ENCODE data around the gene FGFR3. TPM values are rescaled to one million over a fixed set of nuclear protein-coding genes. Genes with fewer than 3 reads are reported as not detected.

FGFR3 gene
- total RNA-seq, 1 donor from 2014 or later: 32.1 TPM

GRCh38 chr4:1759818-1760223 lies 33.3 kb upstream of the FGFR3 start:
- Histone ChIP-seq H3K4me3 (no peak overlapping the region), H3K4me1 (peaks cover 15% of the 10 kb centered on the region), H3K27ac (no peak overlapping the region), H3K36me3 (no peaks in the 10 kb centered on the region), H3K9me3 (no peaks in the 10 kb centered on the region), H3K27me3 (no peaks in the 10 kb centered on the region)
- intact Hi-C loops (cut with DNase I): no loop called here
- ATAC-seq (no peak), DNase-seq (no peak)
- no peak for TF ChIP-seq CTCF (IDR thresholded peaks at IDR 0.05)

- Histone ChIP-seq H3K27me3 (no peaks in the 10 kb centered on the region), H3K4me3 (no peak overlapping the region), H3K9me3 (no peaks in the 10 kb centered on the region), H3K36me3 (no peaks in the 10 kb centered on the region), H3K27ac (no peak overlapping the region), H3K4me1 (peaks cover 15% of the 10 kb centered on the region)
- TF ChIP-seq CTCF (IDR thresholded peaks at IDR 0.05): no peak
- no peak for ATAC-seq
- intact Hi-C loops (cut with DNase I): no loop called here
- no peak for DNase-seq
Measured at GRCh38 chr4:1760521-1761071, 32.5 kb upstream of the FGFR3 start.

DNA sequence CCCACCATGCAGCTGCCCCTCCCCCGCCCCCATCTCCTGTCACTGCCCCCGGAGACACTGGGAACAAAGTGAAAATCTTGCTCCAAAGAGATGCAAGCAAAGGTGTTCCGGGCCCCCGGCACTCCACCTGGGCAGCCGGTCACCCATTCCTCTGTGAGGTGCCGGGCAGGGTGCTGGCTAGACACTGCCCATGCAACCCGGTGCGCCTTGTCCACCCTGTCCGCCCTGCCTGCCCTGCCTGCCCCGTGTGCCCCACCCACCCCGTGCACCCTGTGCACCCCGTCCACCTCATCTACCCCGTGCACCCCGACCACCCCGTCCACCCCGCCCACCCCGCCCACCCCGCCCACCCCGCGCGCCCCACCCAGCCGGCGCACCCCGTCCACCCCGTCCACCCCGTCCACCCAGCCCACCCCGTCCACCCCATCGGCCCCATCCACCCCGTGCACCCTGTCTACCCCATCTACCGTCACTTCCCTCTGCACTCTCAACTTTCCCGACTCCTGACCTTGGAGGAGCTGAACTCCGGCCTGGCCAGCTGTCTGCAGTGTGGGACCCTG lies 31.9 kb upstream of the FGFR3 start:
- DNase-seq: no peak
- Histone ChIP-seq H3K4me3 (no peak overlapping the region), H3K27ac (no peak overlapping the region), H3K36me3 (no peaks in the 10 kb centered on the region), H3K27me3 (no peaks in the 10 kb centered on the region), H3K9me3 (no peaks in the 10 kb centered on the region), H3K4me1 (peaks cover 15% of the 10 kb centered on the region)
- intact Hi-C loops (cut with DNase I): no loop called here
- ATAC-seq: no peak
- TF ChIP-seq CTCF (IDR thresholded peaks at IDR 0.05): no peak

DNA sequence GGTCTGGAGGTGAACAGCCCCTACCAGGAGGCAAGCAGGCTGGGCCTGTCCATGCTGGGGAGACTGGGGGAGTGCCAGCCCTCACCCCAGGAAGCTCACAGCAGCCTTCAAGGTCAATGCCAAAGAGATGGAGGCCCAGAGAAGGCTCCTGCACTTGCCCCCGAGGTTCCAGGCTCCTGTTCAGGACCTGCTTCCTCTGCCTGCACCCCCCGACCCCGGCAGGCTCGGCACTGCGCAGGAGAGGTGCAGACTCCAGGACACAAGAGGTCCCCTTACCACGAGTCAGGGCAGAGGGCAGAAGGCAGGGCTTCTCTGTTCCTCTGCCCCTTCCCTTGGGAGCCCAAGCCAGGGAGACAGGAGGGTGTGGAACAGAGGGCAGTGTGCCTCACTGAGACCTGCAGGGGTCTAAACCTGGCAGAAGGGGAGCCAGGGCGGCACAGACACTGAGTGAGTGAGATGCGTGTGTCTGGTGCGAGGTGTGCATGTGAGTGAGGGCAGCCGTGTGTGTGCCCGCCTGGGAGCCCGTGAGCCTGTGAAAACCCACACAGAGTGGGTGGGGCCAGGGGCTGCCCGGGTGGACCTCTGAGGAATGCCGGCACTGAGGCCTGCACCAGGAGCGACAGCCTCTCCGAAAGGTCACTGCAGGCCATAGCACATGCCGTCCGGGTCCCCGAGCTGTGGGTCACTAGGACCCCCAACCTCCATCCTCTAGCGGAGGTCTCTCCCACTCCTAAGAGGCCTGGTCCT lies 30.7 kb upstream of the FGFR3 start:
- H3K4me1 ChIP-seq: peaks cover 17% of the 10 kb centered on the region
- DNase-seq: no peak
- no peaks in the 10 kb centered on the region for H3K36me3 ChIP-seq
- H3K27ac ChIP-seq: no peak overlapping the region
- no peak overlapping the region for H3K4me3 ChIP-seq
- no peaks in the 10 kb centered on the region for H3K9me3 ChIP-seq
- intact Hi-C loops (cut with DNase I): no loop called here
- no peak for ATAC-seq
- no peak for TF ChIP-seq CTCF (IDR thresholded peaks at IDR 0.05)
- H3K27me3 ChIP-seq: no peaks in the 10 kb centered on the region

- H3K27me3 ChIP-seq: no peaks in the 10 kb centered on the region
- no peaks in the 10 kb centered on the region for H3K9me3 ChIP-seq
- H3K4me3 ChIP-seq: peak overlapping the region; percentile 8
- peaks cover 17% of the 10 kb centered on the region for H3K4me1 ChIP-seq
- H3K36me3 ChIP-seq: no peaks in the 10 kb centered on the region
- intact Hi-C loops (cut with DNase I): no loop called here
- ATAC-seq: no peak
- H3K27ac ChIP-seq: no peak overlapping the region
- no peak for DNase-seq
- TF ChIP-seq CTCF (IDR thresholded peaks at IDR 0.05): no peak
Measured at GRCh38 chr4:1763070-1763549, 30.0 kb upstream of the FGFR3 start.

Measured in upper lobe of right lung (tissue), 1 donor.